WTC11 (cell line): ENCODE data around the gene MAST4. TPM values are rescaled to one million over a fixed set of nuclear protein-coding genes. Genes with fewer than 3 reads are reported as not detected.

ENCODE experiments used
- ATAC-seq: fragments of 200-7000 bp; cut with Tn5 transposase; 2 replicates; pipeline ENCODE4 v1.10.0; 2021; ENCODE audit warnings: mild to moderate bottlenecking, moderate library complexity
- CTCF ChIA-PET: fragments of 300-600 bp; sonication (Branson Sonifier 250); formaldehyde crosslinking; loops from one replicate; lab custom pipeline; 2021; ENCODE audit warnings: antibody characterized with exemption; lab: Charles Lee
- POLR2A ChIA-PET: fragments of 350-600 bp; sonication (Branson Sonifier 250); formaldehyde crosslinking; loops from one replicate; lab custom pipeline; 2021; ENCODE audit warnings: antibody characterized with exemption; lab: Charles Lee
- DNase-seq: peaks from one replicate; pipeline ENCODE4 v3.0.0; 2021; ENCODE audit warnings: low spot score
- H3K27ac Mint-ChIP-seq: 2 replicates; pipeline ENCODE4 v1.8.0; 2021; ENCODE audit warnings: mixed read lengths
- H3K27me3 Mint-ChIP-seq: 2 replicates; pipeline ENCODE4 v1.8.0; 2021; ENCODE audit warnings: low read depth, mild to moderate bottlenecking, moderate library complexity, mixed read lengths
- H3K36me3 Mint-ChIP-seq: 2 replicates; pipeline ENCODE4 v1.8.0; 2021; ENCODE audit warnings: mixed read lengths
- H3K4me1 Mint-ChIP-seq: 2 replicates; pipeline ENCODE4 v1.8.0; 2022; ENCODE audit warnings: mixed read lengths
- H3K4me3 Mint-ChIP-seq: 2 replicates; pipeline ENCODE4 v1.8.0; 2021; ENCODE audit warnings: mild to moderate bottlenecking, moderate library complexity, mixed read lengths
- H3K9me3 Mint-ChIP-seq: 2 replicates; pipeline ENCODE4 v1.8.0; 2021; ENCODE audit warnings: mixed read lengths
- ATF1 ChIP-seq: sonication (generic); formaldehyde crosslinking; IDR thresholded peaks from 2 replicates; pipeline ENCODE4 v1.8.1; 2023; ENCODE audit warnings: mild to moderate bottlenecking, moderate library complexity, missing genetic modification reagents
- CREB1 ChIP-seq: sonication (generic); formaldehyde crosslinking; IDR thresholded peaks from 2 replicates; pipeline ENCODE4 v1.8.0; 2023; ENCODE audit warnings: mild to moderate bottlenecking, missing genetic modification reagents
- CREM ChIP-seq: sonication (generic); formaldehyde crosslinking; IDR thresholded peaks from 2 replicates; pipeline ENCODE4 v1.8.1; 2022; ENCODE audit warnings: mild to moderate bottlenecking, missing genetic modification reagents, moderate library complexity
- FOXJ3 ChIP-seq: sonication (generic); formaldehyde crosslinking; IDR thresholded peaks from 2 replicates; pipeline ENCODE4 v1.9.0; 2021; ENCODE audit warnings: missing genetic modification reagents, mild to moderate bottlenecking, borderline replicate concordance
- GRHL2 ChIP-seq: fragments of 250-450 bp; sonication (Bioruptor Pico); IDR thresholded peaks from 2 replicates; pipeline ENCODE4 v1.8.0; 2022; ENCODE audit warnings: mild to moderate bottlenecking, moderate library complexity; ENCODE audit not compliant: insufficient replicate concordance, severe bottlenecking
- HMGA2 ChIP-seq: fragments of 250-450 bp; sonication (Bioruptor Pico); IDR thresholded peaks from 2 replicates; pipeline ENCODE4 v1.4.0; 2021; ENCODE audit warnings: mild to moderate bottlenecking, moderate library complexity
- IRF2 ChIP-seq: sonication (generic); formaldehyde crosslinking; IDR thresholded peaks from 2 replicates; pipeline ENCODE4 v1.8.0; 2022; ENCODE audit warnings: low read depth, missing genetic modification reagents, borderline replicate concordance
- MXD4 ChIP-seq: fragments of 250-450 bp; sonication (Bioruptor Pico); IDR thresholded peaks from 2 replicates; pipeline ENCODE4 v1.8.0; 2021; ENCODE audit warnings: mild to moderate bottlenecking, moderate library complexity, borderline replicate concordance
- NR3C1 ChIP-seq: sonication (generic); formaldehyde crosslinking; conservative IDR thresholded peaks from 2 replicates; pipeline ENCODE4 v1.8.1; 2023; ENCODE audit warnings: low read depth, mild to moderate bottlenecking, missing genetic modification reagents
- SMAD3 ChIP-seq: sonication (generic); formaldehyde crosslinking; IDR thresholded peaks from 2 replicates; pipeline ENCODE4 v1.8.0; 2022; ENCODE audit warnings: missing genetic modification reagents, mild to moderate bottlenecking, borderline replicate concordance
- SOX15 ChIP-seq: fragments of 250-450 bp; sonication (Bioruptor Pico); IDR thresholded peaks from 2 replicates; pipeline ENCODE4 v1.9.0; 2021; ENCODE audit warnings: mild to moderate bottlenecking
- ZNF219 ChIP-seq: sonication (generic); formaldehyde crosslinking; IDR thresholded peaks from 2 replicates; pipeline ENCODE4 v1.8.0; 2023; ENCODE audit warnings: missing genetic modification reagents, mild to moderate bottlenecking, borderline replicate concordance
- ZNF317 ChIP-seq: sonication (generic); formaldehyde crosslinking; IDR thresholded peaks from 2 replicates; pipeline ENCODE4 v1.8.1; 2023; ENCODE audit warnings: low read depth, mild to moderate bottlenecking, moderate library complexity, missing genetic modification reagents, borderline replicate concordance
- total RNA-seq: library from RNA; stranded (reverse); gene quantifications from 3 replicates; pipeline ENCODE4 v1.2.3, GENCODE V29; 2021
- TF ChIP-seq, protein P1 (sequence below): sonication (generic); formaldehyde crosslinking; IDR thresholded peaks from 2 replicates; pipeline ENCODE4 v1.8.0; 2022; ENCODE audit warnings: mild to moderate bottlenecking, missing genetic modification reagents
- TF ChIP-seq, protein P2 (sequence below): sonication (generic); formaldehyde crosslinking; IDR thresholded peaks from 2 replicates; pipeline ENCODE4 v1.8.1; 2022; ENCODE audit warnings: missing genetic modification reagents, borderline replicate concordance
- TF ChIP-seq, protein P3 (sequence below): sonication (generic); formaldehyde crosslinking; conservative IDR thresholded peaks from 2 replicates; pipeline ENCODE4 v1.8.1; 2023; ENCODE audit warnings: mild to moderate bottlenecking, low read depth, missing genetic modification reagents, moderate library complexity
- TF ChIP-seq, protein P4 (sequence below): sonication (generic); formaldehyde crosslinking; IDR thresholded peaks from 2 replicates; pipeline ENCODE4 v1.8.0; 2022; ENCODE audit warnings: mild to moderate bottlenecking, missing genetic modification reagents
- TF ChIP-seq, protein P5 (sequence below): sonication (generic); formaldehyde crosslinking; IDR thresholded peaks from 2 replicates; pipeline ENCODE4 v1.8.1; 2022; ENCODE audit warnings: mild to moderate bottlenecking, missing genetic modification reagents, moderate library complexity, borderline replicate concordance
- TF ChIP-seq, protein P6 (sequence below): fragments of 250-450 bp; sonication (Bioruptor Pico); IDR thresholded peaks from 2 replicates; pipeline ENCODE4 v1.9.0; 2021; ENCODE audit warnings: mild to moderate bottlenecking
- TF ChIP-seq, protein P7 (sequence below): fragments of 200-600 bp; IDR thresholded peaks from 2 replicates; pipeline ENCODE4 v1.8.0; 2022; ENCODE audit warnings: antibody characterized with exemption

Gene MAST4
- total RNA-seq, 1 experiment from 2014 or later, result 8.0 TPM

DNA sequence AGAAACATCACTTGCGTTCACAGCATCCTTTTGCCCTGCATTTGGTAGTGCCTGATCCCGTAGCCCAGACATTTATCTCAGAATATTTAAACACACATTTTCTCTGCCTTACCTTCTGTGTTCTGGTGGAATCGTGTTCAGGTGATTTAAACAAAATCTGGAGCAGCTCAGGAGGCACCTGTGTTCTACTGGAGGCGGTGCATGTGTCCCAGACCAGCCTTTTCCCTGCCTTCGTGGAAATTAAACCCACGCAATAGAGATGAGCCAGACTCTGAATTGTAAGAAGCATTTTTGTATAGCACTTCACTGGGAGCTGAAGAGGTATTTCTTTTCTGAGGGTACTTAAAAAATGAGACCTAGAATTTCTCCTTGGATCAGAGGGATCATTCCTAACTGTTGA lies 212.5 kb downstream of the MAST4 start:
- DNase-seq (no peak), ATAC-seq (no peak)
- no peaks in the 10 kb centered on the region for H3K9me3 Mint-ChIP-seq
- CTCF ChIA-PET, result no interaction called here
- H3K4me1 Mint-ChIP-seq, result peaks cover 25% of the 10 kb centered on the region
- no peak for TF ChIP-seq IRF2 (CRISPR knock-in tag)
- TF ChIP-seq HMGA2, result no peak
- no peak for TF ChIP-seq FOXJ3 (CRISPR knock-in tag)
- TF ChIP-seq, protein P1, sequence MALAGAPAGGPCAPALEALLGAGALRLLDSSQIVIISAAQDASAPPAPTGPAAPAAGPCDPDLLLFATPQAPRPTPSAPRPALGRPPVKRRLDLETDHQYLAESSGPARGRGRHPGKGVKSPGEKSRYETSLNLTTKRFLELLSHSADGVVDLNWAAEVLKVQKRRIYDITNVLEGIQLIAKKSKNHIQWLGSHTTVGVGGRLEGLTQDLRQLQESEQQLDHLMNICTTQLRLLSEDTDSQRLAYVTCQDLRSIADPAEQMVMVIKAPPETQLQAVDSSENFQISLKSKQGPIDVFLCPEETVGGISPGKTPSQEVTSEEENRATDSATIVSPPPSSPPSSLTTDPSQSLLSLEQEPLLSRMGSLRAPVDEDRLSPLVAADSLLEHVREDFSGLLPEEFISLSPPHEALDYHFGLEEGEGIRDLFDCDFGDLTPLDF (CRISPR knock-in tag), result no peak
- no peak for TF ChIP-seq ZNF317 (CRISPR knock-in tag)
- TF ChIP-seq, protein P2, sequence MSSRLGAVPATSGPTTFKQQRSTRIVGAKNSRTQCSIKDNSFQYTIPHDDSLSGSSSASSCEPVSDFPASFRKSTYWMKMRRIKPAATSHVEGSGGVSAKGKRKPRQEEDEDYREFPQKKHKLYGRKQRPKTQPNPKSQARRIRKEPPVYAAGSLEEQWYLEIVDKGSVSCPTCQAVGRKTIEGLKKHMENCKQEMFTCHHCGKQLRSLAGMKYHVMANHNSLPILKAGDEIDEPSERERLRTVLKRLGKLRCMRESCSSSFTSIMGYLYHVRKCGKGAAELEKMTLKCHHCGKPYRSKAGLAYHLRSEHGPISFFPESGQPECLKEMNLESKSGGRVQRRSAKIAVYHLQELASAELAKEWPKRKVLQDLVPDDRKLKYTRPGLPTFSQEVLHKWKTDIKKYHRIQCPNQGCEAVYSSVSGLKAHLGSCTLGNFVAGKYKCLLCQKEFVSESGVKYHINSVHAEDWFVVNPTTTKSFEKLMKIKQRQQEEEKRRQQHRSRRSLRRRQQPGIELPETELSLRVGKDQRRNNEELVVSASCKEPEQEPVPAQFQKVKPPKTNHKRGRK (CRISPR knock-in tag), result no peak
- no peak for TF ChIP-seq ATF1 (CRISPR knock-in tag)
- TF ChIP-seq GRHL2 (CRISPR knock-in tag), result no peak
- no peaks in the 10 kb centered on the region for H3K27me3 Mint-ChIP-seq
- no peaks in the 10 kb centered on the region for H3K36me3 Mint-ChIP-seq
- POLR2A ChIA-PET, result no interaction called here
- H3K27ac Mint-ChIP-seq, result no peak overlapping the region
- H3K4me3 Mint-ChIP-seq, result no peak overlapping the region

DNA sequence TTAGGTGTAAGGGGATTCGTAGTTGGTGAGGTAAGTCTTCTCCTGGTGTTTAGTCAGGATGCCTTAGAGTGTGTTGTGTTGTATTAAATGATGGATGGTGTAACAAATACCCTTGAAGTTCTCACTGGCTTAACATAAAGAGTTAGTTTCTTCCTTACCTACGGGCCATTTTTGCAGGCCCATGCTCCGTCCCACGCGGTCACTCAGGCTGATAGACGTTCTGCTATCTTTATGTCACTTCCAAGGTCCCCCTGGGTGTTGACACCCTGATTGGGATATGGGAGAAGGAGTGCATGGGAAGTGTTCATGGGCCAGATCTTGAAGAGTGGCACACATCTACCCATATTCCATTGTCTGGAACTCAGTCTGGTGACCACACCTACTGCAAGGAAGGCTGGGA lies 214.0 kb downstream of the MAST4 start:
- Mint-ChIP-seq H3K36me3 (no peaks in the 10 kb centered on the region), H3K9me3 (no peaks in the 10 kb centered on the region), H3K27ac (no peak overlapping the region), H3K4me1 (peaks cover 36% of the 10 kb centered on the region), H3K4me3 (no peak overlapping the region), H3K27me3 (no peaks in the 10 kb centered on the region)
- no peak for ATAC-seq
- no peak for DNase-seq
- ChIA-PET CTCF (no interaction called here), POLR2A (no interaction called here)
- TF ChIP-seq, protein P3, sequence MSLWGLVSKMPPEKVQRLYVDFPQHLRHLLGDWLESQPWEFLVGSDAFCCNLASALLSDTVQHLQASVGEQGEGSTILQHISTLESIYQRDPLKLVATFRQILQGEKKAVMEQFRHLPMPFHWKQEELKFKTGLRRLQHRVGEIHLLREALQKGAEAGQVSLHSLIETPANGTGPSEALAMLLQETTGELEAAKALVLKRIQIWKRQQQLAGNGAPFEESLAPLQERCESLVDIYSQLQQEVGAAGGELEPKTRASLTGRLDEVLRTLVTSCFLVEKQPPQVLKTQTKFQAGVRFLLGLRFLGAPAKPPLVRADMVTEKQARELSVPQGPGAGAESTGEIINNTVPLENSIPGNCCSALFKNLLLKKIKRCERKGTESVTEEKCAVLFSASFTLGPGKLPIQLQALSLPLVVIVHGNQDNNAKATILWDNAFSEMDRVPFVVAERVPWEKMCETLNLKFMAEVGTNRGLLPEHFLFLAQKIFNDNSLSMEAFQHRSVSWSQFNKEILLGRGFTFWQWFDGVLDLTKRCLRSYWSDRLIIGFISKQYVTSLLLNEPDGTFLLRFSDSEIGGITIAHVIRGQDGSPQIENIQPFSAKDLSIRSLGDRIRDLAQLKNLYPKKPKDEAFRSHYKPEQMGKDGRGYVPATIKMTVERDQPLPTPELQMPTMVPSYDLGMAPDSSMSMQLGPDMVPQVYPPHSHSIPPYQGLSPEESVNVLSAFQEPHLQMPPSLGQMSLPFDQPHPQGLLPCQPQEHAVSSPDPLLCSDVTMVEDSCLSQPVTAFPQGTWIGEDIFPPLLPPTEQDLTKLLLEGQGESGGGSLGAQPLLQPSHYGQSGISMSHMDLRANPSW (CRISPR knock-in tag), result no peak
- no peak for TF ChIP-seq MXD4
- TF ChIP-seq NR3C1 (CRISPR knock-in tag), result no peak

DNA sequence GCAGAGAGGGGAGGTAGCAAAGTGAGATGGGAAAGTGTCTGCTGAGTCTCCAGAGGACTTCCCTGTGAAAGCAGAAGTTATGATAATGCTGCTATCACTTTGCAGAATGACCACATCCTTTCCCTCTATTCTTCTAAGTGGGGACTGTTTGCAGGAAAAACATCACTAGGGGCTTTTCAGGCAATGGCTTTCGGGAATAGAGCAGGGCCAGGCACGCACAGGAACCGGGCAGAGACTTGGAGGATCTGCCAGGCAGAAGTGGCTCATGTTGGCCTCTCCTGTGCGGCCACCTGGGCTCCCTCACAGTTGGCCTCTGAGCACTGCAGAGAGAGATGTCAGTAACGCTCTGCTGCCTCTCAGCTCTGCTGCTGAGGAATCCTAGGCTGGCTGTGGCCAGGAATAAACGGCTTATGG lies 214.7 kb downstream of the MAST4 start:
- DNase-seq (no peak), ATAC-seq (peak; percentile 15; the same call in 1 of the 2 replicates)
- H3K4me3 Mint-ChIP-seq, result no peak overlapping the region
- no peaks in the 10 kb centered on the region for H3K36me3 Mint-ChIP-seq
- ChIA-PET POLR2A (no interaction called here), CTCF (interaction anchor here (1.2 kb wide), 1 partner anchor 54 kb away, joined by 4 read pairs; no protein-coding TSS in a partner anchor)
- H3K27me3 Mint-ChIP-seq, result no peaks in the 10 kb centered on the region
- H3K27ac Mint-ChIP-seq, result no peak overlapping the region
- no peaks in the 10 kb centered on the region for H3K9me3 Mint-ChIP-seq
- peaks cover 36% of the 10 kb centered on the region for H3K4me1 Mint-ChIP-seq
- TF ChIP-seq CREM (CRISPR knock-in tag) (no peak), CREB1 (no peak), SOX15 (CRISPR knock-in tag) (no peak), ZNF219 (CRISPR knock-in tag) (no peak), SMAD3 (CRISPR knock-in tag) (no peak)
- TF ChIP-seq, protein P4, sequence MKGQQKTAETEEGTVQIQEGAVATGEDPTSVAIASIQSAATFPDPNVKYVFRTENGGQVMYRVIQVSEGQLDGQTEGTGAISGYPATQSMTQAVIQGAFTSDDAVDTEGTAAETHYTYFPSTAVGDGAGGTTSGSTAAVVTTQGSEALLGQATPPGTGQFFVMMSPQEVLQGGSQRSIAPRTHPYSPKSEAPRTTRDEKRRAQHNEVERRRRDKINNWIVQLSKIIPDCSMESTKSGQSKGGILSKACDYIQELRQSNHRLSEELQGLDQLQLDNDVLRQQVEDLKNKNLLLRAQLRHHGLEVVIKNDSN, result no peak
- TF ChIP-seq, protein P2 (CRISPR knock-in tag), result no peak
- TF ChIP-seq, protein P5, sequence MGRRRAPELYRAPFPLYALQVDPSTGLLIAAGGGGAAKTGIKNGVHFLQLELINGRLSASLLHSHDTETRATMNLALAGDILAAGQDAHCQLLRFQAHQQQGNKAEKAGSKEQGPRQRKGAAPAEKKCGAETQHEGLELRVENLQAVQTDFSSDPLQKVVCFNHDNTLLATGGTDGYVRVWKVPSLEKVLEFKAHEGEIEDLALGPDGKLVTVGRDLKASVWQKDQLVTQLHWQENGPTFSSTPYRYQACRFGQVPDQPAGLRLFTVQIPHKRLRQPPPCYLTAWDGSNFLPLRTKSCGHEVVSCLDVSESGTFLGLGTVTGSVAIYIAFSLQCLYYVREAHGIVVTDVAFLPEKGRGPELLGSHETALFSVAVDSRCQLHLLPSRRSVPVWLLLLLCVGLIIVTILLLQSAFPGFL (CRISPR knock-in tag), result no peak
- TF ChIP-seq, protein P6, sequence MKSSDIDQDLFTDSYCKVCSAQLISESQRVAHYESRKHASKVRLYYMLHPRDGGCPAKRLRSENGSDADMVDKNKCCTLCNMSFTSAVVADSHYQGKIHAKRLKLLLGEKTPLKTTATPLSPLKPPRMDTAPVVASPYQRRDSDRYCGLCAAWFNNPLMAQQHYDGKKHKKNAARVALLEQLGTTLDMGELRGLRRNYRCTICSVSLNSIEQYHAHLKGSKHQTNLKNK (CRISPR knock-in tag), result no peak
- TF ChIP-seq, protein P7, sequence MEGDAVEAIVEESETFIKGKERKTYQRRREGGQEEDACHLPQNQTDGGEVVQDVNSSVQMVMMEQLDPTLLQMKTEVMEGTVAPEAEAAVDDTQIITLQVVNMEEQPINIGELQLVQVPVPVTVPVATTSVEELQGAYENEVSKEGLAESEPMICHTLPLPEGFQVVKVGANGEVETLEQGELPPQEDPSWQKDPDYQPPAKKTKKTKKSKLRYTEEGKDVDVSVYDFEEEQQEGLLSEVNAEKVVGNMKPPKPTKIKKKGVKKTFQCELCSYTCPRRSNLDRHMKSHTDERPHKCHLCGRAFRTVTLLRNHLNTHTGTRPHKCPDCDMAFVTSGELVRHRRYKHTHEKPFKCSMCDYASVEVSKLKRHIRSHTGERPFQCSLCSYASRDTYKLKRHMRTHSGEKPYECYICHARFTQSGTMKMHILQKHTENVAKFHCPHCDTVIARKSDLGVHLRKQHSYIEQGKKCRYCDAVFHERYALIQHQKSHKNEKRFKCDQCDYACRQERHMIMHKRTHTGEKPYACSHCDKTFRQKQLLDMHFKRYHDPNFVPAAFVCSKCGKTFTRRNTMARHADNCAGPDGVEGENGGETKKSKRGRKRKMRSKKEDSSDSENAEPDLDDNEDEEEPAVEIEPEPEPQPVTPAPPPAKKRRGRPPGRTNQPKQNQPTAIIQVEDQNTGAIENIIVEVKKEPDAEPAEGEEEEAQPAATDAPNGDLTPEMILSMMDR, result no peak
